Breast epithelium (tissue), 4 donors: Measurements from ENCODE around the gene TBC1D23. TPM values are rescaled to one million over a fixed set of nuclear protein-coding genes. Genes with fewer than 3 reads are reported as not detected.

Experiments
- DNase-seq, 2 donors: peaks; one replicate each; pipeline ENCODE4 v3.0.0-alpha.2; 2019; ENCODE audit warnings: low spot score in 2 of 2
- H3K27ac ChIP-seq, 2 donors: fragments of 200-600 bp; sonication (generic) in 1 of 2; one replicate each; pipeline ENCODE4 v1.5.1; 2016 to 2019; ENCODE audit warnings: mild to moderate bottlenecking in 1 of 2
- H3K27me3 ChIP-seq, 2 donors: fragments of 200-600 bp; sonication (generic) in 1 of 2; one replicate each; pipeline versions ENCODE4 v1.5.1 to v1.6.0; 2017 to 2019; ENCODE audit warnings: control low read depth in 1 of 2, mild to moderate bottlenecking in 1 of 2
- H3K36me3 ChIP-seq: fragments of 200-600 bp; one replicate; pipeline ENCODE4 v1.5.1; 2019
- H3K4me1 ChIP-seq, 2 donors: fragments of 200-600 bp; sonication (generic); one replicate each; pipeline ENCODE4 v1.5.1; 2016 to 2019; ENCODE audit warnings: control low read depth in 1 of 2
- H3K4me3 ChIP-seq, 3 donors: fragments of 200-600 bp; sonication (generic); 1 replicate in 2 of 3; 2 replicates in 1 of 3; pipeline ENCODE4 v1.5.1; 2016 to 2019; ENCODE audit warnings: mild to moderate bottlenecking in 3 of 3, moderate library complexity in 2 of 3
- H3K9me3 ChIP-seq, 2 donors: fragments of 200-600 bp; sonication (generic) in 1 of 2; one replicate each; pipeline ENCODE4 v1.5.1; 2016 to 2019; ENCODE audit warnings: control low read depth in 1 of 2
- CTCF ChIP-seq, 3 donors: fragments of 450-650 bp; IDR thresholded peaks; one replicate each; pipeline ENCODE4 v1.5.1; 2016 to 2017; ENCODE audit warnings: antibody characterized with exemption in 3 of 3, mild to moderate bottlenecking in 3 of 3, moderate library complexity in 3 of 3
- POLR2A ChIP-seq: fragments of 450-650 bp; IDR thresholded peaks from one replicate; pipeline ENCODE4 v1.6.1; 2016; ENCODE audit warnings: antibody characterized with exemption, mild to moderate bottlenecking, moderate library complexity
- POLR2AphosphoS5 ChIP-seq, 3 donors: sonication (generic); formaldehyde crosslinking; IDR thresholded peaks; one replicate each; pipeline ENCODE4 v1.6.1; 2017; ENCODE audit warnings: antibody characterized with exemption in 3 of 3
- intact Hi-C: fragments of 100-400 bp; cut with DNase I; formaldehyde crosslinking; loops from one replicate; pipeline ENCODE4 v1.15.1; 2023; ENCODE audit warnings: low total_unique reads
- total RNA-seq, 3 donors: library from RNA; depleted of rRNA; stranded (reverse); fragments of >200 nt; gene quantifications; one replicate each; pipeline ENCODE4 v1.1.0, GENCODE V29; 2016

The TBC1D23 gene
- total RNA-seq, 3 donors from 2014 or later: 32.8 to 48.2 (median 42.9) TPM

- TF ChIP-seq POLR2A: no peak
- no peak overlapping the region for H3K27ac ChIP-seq
- H3K4me3 ChIP-seq: no peak overlapping the region
- peaks cover 3% of the 10 kb centered on the region for H3K36me3 ChIP-seq
- no peak for DNase-seq
- H3K4me1 ChIP-seq: no peaks in the 10 kb centered on the region
- intact Hi-C loops: no loop called here
- H3K27me3 ChIP-seq: no peaks in the 10 kb centered on the region
- H3K9me3 ChIP-seq: no peaks in the 10 kb centered on the region
These were observed 94.1 kb downstream of the TBC1D23 start for GRCh38 chr3:100354850-100355249.

DNA sequence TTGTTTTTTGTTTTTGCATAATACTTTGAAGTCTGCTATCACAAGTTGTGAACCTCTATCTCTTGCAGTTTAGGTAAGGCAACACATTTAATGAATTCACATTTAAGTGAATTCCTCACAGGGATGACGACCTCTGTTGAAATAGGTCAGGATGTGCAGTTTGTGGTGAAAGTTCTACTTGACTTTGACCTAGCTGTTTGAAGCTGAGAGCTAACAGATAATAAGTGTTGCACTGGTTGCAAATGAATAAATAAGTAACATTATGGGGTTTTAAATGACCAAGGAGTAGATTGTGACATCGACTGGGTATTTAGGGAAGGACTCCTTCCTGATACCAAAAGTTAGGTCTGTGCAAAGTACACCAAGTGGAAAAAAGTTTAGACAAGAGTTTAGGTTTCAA lies 97.6 kb downstream of the TBC1D23 start:
- intact Hi-C loops: no loop called here
- DNase-seq: no peak
- Histone ChIP-seq H3K27ac (no peak overlapping the region), H3K4me1 (no peaks in the 10 kb centered on the region), H3K27me3 (no peaks in the 10 kb centered on the region), H3K4me3 (no peak overlapping the region), H3K9me3 (peaks cover 0 to 3% of the 10 kb centered on the region in 2 donors), H3K36me3 (no peaks in the 10 kb centered on the region)
- TF ChIP-seq POLR2AphosphoS5 (IDR thresholded peaks at IDR 0.05) (no peak), POLR2A (no peak), CTCF (IDR thresholded peaks at IDR 0.05) (no peak)

- DNase-seq: no peak
- TF ChIP-seq CTCF (IDR thresholded peaks at IDR 0.05) (no peak), POLR2AphosphoS5 (IDR thresholded peaks at IDR 0.05) (no peak), POLR2A (no peak)
- Histone ChIP-seq H3K9me3 (peaks cover 0 to 3% of the 10 kb centered on the region in 2 donors), H3K4me3 (no peak overlapping the region), H3K4me1 (no peaks in the 10 kb centered on the region), H3K27ac (no peak overlapping the region), H3K27me3 (no peaks in the 10 kb centered on the region), H3K36me3 (no peaks in the 10 kb centered on the region)
- intact Hi-C loops: no loop called here
These were observed 98.2 kb downstream of the TBC1D23 start for GRCh38 chr3:100359035-100359434.

DNA sequence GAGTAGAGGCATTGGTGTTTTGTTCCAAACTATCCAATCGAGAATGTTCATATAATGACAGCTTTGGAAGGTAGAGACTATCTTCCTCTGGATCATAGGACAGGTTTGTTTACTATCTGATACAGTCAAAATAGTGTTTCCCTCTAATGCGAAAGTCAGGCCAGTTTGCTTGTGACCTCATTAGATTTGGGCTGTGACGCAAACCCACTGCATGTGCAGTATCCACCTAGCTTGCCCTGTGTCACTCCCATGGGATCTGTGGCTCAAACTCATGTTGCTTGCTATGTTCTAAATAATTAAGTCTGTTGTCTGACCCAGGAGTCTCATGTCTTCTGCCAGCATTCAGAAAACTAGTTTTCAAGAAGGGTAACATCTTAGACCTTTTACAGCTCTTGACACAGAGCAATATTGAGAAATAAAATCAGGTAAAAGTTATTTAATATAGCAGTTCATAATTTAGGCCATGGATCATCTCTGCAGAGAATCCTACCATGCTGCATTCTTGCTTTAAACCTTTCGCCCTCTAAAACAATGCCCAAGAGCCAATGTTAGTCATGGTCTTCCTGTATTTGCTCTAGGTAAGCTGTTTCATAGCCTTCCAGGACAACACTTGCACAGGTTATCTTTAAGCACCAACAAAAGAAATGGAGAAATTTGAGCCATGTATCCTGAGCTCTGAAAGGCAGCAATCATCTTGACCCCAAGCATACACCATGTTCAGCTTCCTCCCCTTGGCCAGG lies 100.1 kb downstream of the TBC1D23 start:
- H3K4me1 ChIP-seq: no peaks in the 10 kb centered on the region
- H3K9me3 ChIP-seq: peaks cover 0 to 3% of the 10 kb centered on the region in 2 donors
- H3K27me3 ChIP-seq: no peaks in the 10 kb centered on the region
- H3K27ac ChIP-seq: no peak overlapping the region
- DNase-seq: no peak
- no peak overlapping the region for H3K4me3 ChIP-seq
- peaks cover 10% of the 10 kb centered on the region for H3K36me3 ChIP-seq
- intact Hi-C loops: no loop called here
- no peak for TF ChIP-seq POLR2A
- TF ChIP-seq POLR2AphosphoS5 (IDR thresholded peaks at IDR 0.05): no peak
- TF ChIP-seq CTCF (IDR thresholded peaks at IDR 0.05): no peak

- Histone ChIP-seq H3K27ac (no peak overlapping the region), H3K4me1 (no peaks in the 10 kb centered on the region), H3K36me3 (peaks cover 10% of the 10 kb centered on the region), H3K9me3 (peaks cover 0 to 3% of the 10 kb centered on the region in 2 donors), H3K4me3 (no peak overlapping the region), H3K27me3 (no peaks in the 10 kb centered on the region)
- no peak for DNase-seq
- TF ChIP-seq CTCF (IDR thresholded peaks at IDR 0.05) (no peak), POLR2AphosphoS5 (IDR thresholded peaks at IDR 0.05) (no peak), POLR2A (no peak)
- intact Hi-C loops: no loop called here
These were observed 101.1 kb downstream of the TBC1D23 start for GRCh38 chr3:100361897-100362296.
